HepG2 (cell line): ENCODE results near the gene SEC63. TPM values are rescaled to one million over a fixed set of nuclear protein-coding genes. Genes with fewer than 3 reads are reported as not detected.

Experiments
- ARNTL ChIP-seq: sonication (generic); formaldehyde crosslinking; IDR thresholded peaks from 2 replicates; pipeline ENCODE4 v1.4.0; 2020; ENCODE audit warnings: mild to moderate bottlenecking, missing genetic modification reagents
- ATF2 ChIP-seq: sonication (generic); formaldehyde crosslinking; IDR thresholded peaks from 2 replicates; pipeline ENCODE4 v1.4.0; 2020; ENCODE audit warnings: missing genetic modification reagents
- FOSL2 ChIP-seq: sonication (generic); formaldehyde crosslinking; IDR thresholded peaks from 2 replicates; pipeline ENCODE4 v1.4.0; 2020; ENCODE audit warnings: missing genetic modification reagents
- HMG20B ChIP-seq: conservative IDR thresholded peaks from 2 replicates; pipeline ENCODE4 v1.6.1; 2016; ENCODE audit warnings: missing genetic modification reagents, missing compliant biosample characterization
- HNF4A ChIP-seq: sonication (generic); formaldehyde crosslinking; IDR thresholded peaks from 2 replicates; pipeline ENCODE4 v1.4.0; 2020; ENCODE audit warnings: missing genetic modification reagents
- HNF4G ChIP-seq, 2 experiments: sonication (generic) in 1 of 2; formaldehyde crosslinking in 1 of 2; IDR thresholded peaks; 2 replicates each; pipeline versions ENCODE4 v1.4.0 to v1.6.1; 2011 to 2020; ENCODE audit warnings: borderline replicate concordance in 2 of 2, low read depth in 2 of 2, mild to moderate bottlenecking in 2 of 2, low read length in 1 of 2, missing genetic modification reagents in 1 of 2, moderate library complexity in 1 of 2
- HOXA3 ChIP-seq: sonication (generic); formaldehyde crosslinking; IDR thresholded peaks from 2 replicates; pipeline ENCODE4 v1.5.0; 2020; ENCODE audit warnings: missing genetic modification reagents
- KAT8 ChIP-seq: IDR thresholded peaks from 2 replicates; pipeline ENCODE4 v1.6.1; 2016; ENCODE audit warnings: missing genetic modification reagents, missing compliant biosample characterization
- KDM4B ChIP-seq: sonication (generic); formaldehyde crosslinking; IDR thresholded peaks from 2 replicates; pipeline ENCODE4 v1.4.0; 2020; ENCODE audit warnings: missing genetic modification reagents
- MTF2 ChIP-seq: sonication (generic); formaldehyde crosslinking; IDR thresholded peaks from 2 replicates; pipeline ENCODE4 v1.5.0; 2020; ENCODE audit warnings: missing genetic modification reagents, borderline replicate concordance
- NR2F1 ChIP-seq, 2 experiments: fragments of 450-650 bp in 1 of 2; formaldehyde crosslinking in 1 of 2; IDR thresholded peaks; 2 replicates each; pipeline versions ENCODE4 v1.5.0 to v1.6.1; 2016 to 2020; ENCODE audit warnings: mild to moderate bottlenecking in 1 of 2, missing compliant biosample characterization in 1 of 2, missing genetic modification reagents in 1 of 2, moderate library complexity in 1 of 2
- NR2F6 ChIP-seq, 2 experiments: IDR thresholded peaks; 2 replicates each; pipeline ENCODE4 v1.6.1; 2016; ENCODE audit warnings: antibody characterized with exemption in 1 of 2, mild to moderate bottlenecking in 1 of 2
- SAFB2 ChIP-seq: sonication (generic); formaldehyde crosslinking; IDR thresholded peaks from 2 replicates; pipeline ENCODE4 v1.5.1; 2020; ENCODE audit warnings: missing genetic modification reagents, low read depth, mild to moderate bottlenecking, borderline replicate concordance
- SOX6 ChIP-seq, 2 experiments: fragments of 450-650 bp in 1 of 2; sonication (generic) in 1 of 2; formaldehyde crosslinking in 1 of 2; IDR thresholded peaks; 2 replicates each; pipeline versions ENCODE4 v1.4.0 to v1.6.1; 2017 to 2020; ENCODE audit warnings: antibody characterized with exemption in 1 of 2, mild to moderate bottlenecking in 1 of 2, missing genetic modification reagents in 1 of 2
- TAF1 ChIP-seq: sonication (generic); formaldehyde crosslinking; IDR thresholded peaks from 2 replicates; pipeline ENCODE4 v1.4.0; 2020; ENCODE audit warnings: missing genetic modification reagents
- TFAP4 ChIP-seq: sonication (generic); IDR thresholded peaks from 2 replicates; pipeline ENCODE4 v1.6.1; 2016; ENCODE audit warnings: low read depth, borderline replicate concordance
- TGIF2 ChIP-seq: IDR thresholded peaks from 2 replicates; pipeline ENCODE4 v1.6.1; 2016; ENCODE audit warnings: control low read depth, missing compliant biosample characterization
- ZNF350 ChIP-seq: sonication (generic); formaldehyde crosslinking; IDR thresholded peaks from 2 replicates; pipeline ENCODE4 v1.4.0; 2020; ENCODE audit warnings: mild to moderate bottlenecking, low read depth, missing genetic modification reagents, borderline replicate concordance
- ZNF383 ChIP-seq: sonication (generic); formaldehyde crosslinking; IDR thresholded peaks from 2 replicates; pipeline ENCODE4 v1.4.0; 2020; ENCODE audit warnings: missing genetic modification reagents, mild to moderate bottlenecking, borderline replicate concordance
- polyA plus RNA-seq, 8 experiments: library from polyadenylated mRNA; depleted of rRNA in 3 of 8; stranded (reverse) in 7 of 8; unstranded in 1 of 8; fragments of >200 nt; fragmentation: Illumina TruSeq in 4 of 8; extraction: Trizol in 4 of 8; gene quantifications; 2 replicates each; pipeline versions ENCODE4 v1.2.1 to v1.2.3, GENCODE V29; 2011 to 2016; ENCODE audit warnings: low read depth in 4 of 8, missing spikeins in 1 of 8, mixed read lengths in 1 of 8; ENCODE audit not compliant: insufficient read depth in 1 of 8
- total RNA-seq, 5 experiments: library from RNA; depleted of rRNA; stranded (reverse); fragments of >200 nt; fragmentation: Illumina TruSeq; extraction: Trizol; gene quantifications; 2 replicates each; pipeline ENCODE4 v1.2.3, GENCODE V29; 2016; ENCODE audit warnings: low read depth in 1 of 5
- TF ChIP-seq, protein P1 (sequence below): sonication (generic); formaldehyde crosslinking; IDR thresholded peaks from 2 replicates; pipeline ENCODE4 v1.8.0; 2022; ENCODE audit warnings: mild to moderate bottlenecking, missing genetic modification reagents
- TF ChIP-seq, protein P2 (sequence below): sonication (generic); formaldehyde crosslinking; IDR thresholded peaks from 2 replicates; pipeline ENCODE4 v1.4.0; 2020; ENCODE audit warnings: missing genetic modification reagents

The SEC63 gene
- total and polyA plus RNA-seq, 2 of the 13 experiments (the other 11 are each of a cell fraction or from before 2014, with no cell fraction given), result 20.2 to 45.9 TPM

DNA sequence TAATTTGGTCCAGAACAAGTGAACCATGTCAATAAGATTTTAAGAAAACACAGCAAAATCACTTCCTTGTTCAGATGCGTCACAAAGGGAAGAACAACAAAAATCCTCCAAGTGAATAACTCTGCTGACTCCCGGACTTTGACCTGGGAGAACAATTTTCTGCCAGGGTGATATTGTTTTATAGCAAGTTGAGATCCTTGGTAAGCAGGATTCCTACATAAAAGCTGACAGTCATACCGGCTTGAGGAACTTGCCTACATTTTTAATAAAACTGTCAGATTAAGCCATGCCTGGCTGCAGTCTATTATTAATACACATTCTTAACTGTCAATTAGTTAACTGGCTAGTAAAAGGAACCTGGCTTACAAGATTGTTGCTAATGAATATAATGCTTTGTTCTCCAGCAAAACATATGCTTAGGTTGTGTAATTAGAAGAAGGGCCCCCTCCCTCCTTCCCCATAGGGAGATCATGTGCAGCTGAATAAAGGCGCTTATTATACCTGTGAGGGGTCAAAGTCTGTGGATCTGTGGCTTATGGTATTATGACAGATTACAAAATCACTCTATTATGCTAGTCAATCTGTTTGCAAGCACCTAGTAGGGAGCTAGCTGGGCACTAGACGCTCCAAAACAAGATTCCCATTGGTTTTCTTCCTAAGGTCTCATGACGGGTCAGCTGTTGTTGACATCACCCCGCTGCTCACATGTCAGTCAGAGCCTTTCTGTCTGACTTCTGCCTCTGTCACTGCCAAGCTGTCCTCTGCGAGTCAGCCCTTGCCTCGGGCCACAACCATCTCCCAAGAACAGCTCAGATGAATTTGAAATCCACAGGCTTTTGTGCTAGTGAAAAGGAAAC lies 44.6 kb upstream of the SEC63 start (continued):
- TF ChIP-seq HNF4G (IDR thresholded peaks at IDR 0.05; ENCODE audit: borderline replicate concordance, low read depth, low read length), result peak; percentile 62; the same call in 1 of the 2 replicates
- TF ChIP-seq HNF4G (CRISPR knock-in tag; IDR thresholded peaks at IDR 0.05; ENCODE audit: borderline replicate concordance, low read depth), result 0 out of 2 replicates have a peak, but pooled peaks have one; percentile 31
- peak; percentile 99 for TF ChIP-seq TGIF2 (CRISPR knock-in tag)
- peak; percentile 50; the same call in 1 of the 2 replicates for TF ChIP-seq ATF2 (CRISPR knock-in tag)
- TF ChIP-seq, protein P1, sequence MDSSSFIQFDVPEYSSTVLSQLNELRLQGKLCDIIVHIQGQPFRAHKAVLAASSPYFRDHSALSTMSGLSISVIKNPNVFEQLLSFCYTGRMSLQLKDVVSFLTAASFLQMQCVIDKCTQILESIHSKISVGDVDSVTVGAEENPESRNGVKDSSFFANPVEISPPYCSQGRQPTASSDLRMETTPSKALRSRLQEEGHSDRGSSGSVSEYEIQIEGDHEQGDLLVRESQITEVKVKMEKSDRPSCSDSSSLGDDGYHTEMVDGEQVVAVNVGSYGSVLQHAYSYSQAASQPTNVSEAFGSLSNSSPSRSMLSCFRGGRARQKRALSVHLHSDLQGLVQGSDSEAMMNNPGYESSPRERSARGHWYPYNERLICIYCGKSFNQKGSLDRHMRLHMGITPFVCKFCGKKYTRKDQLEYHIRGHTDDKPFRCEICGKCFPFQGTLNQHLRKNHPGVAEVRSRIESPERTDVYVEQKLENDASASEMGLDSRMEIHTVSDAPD, result no peak
- TF ChIP-seq SAFB2, result no peak
- TF ChIP-seq FOSL2, result peak; percentile 51; the same call in 1 of the 2 replicates
- TF ChIP-seq ZNF350 (CRISPR knock-in tag), result 0 out of 2 replicates have a peak, but pooled peaks have one; percentile 25
- 0 out of 2 replicates have a peak, but pooled peaks have one; percentile 41 for TF ChIP-seq ARNTL (CRISPR knock-in tag)
- TF ChIP-seq TAF1 (CRISPR knock-in tag), result no peak
- peak; percentile 74 for TF ChIP-seq KAT8 (CRISPR knock-in tag)
- peak; percentile 61; the same call in 1 of the 2 replicates for TF ChIP-seq HMG20B (CRISPR knock-in tag)
- TF ChIP-seq NR2F1 (CRISPR knock-in tag; IDR thresholded peaks at IDR 0.05), result peak in 1 of 2 experiments; percentile 36; a peak in 1 of 4 replicates
- TF ChIP-seq MTF2 (CRISPR knock-in tag), result no peak
- TF ChIP-seq HOXA3, result peak; percentile 36; the same call in 1 of the 2 replicates
- TF ChIP-seq, protein P2, sequence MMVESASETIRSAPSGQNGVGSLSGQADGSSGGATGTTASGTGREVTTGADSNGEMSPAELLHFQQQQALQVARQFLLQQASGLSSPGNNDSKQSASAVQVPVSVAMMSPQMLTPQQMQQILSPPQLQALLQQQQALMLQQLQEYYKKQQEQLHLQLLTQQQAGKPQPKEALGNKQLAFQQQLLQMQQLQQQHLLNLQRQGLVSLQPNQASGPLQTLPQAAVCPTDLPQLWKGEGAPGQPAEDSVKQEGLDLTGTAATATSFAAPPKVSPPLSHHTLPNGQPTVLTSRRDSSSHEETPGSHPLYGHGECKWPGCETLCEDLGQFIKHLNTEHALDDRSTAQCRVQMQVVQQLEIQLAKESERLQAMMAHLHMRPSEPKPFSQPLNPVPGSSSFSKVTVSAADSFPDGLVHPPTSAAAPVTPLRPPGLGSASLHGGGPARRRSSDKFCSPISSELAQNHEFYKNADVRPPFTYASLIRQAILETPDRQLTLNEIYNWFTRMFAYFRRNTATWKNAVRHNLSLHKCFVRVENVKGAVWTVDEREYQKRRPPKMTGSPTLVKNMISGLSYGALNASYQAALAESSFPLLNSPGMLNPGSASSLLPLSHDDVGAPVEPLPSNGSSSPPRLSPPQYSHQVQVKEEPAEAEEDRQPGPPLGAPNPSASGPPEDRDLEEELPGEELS, result peak; percentile 61
- TF ChIP-seq ZNF383 (CRISPR knock-in tag), result no peak
- no peak for TF ChIP-seq SOX6 (IDR thresholded peaks at IDR 0.05)
- peak; percentile 85 for TF ChIP-seq SOX6 (CRISPR knock-in tag; IDR thresholded peaks at IDR 0.05)
- peak; percentile 48; the same call in 1 of the 2 replicates for TF ChIP-seq KDM4B (CRISPR knock-in tag)
- peak; percentile 98 for TF ChIP-seq TFAP4
- peak; percentile 83 for TF ChIP-seq HNF4A (CRISPR knock-in tag)
- TF ChIP-seq NR2F6 (IDR thresholded peaks at IDR 0.05), result peak; percentile 46
- TF ChIP-seq NR2F6 (CRISPR knock-in tag; IDR thresholded peaks at IDR 0.05), result peak; percentile 42; the same call in 1 of the 2 replicates
